Fibroblast of skin of scalp (primary cell): ENCODE results near the gene CLEC10A. TPM values are rescaled to one million over a fixed set of nuclear protein-coding genes. Genes with fewer than 3 reads are reported as not detected.
"Not testable (repeated sequence)": the region's sequence is repeated elsewhere in the genome, so short reads cannot be mapped to it uniquely, and the experiment has no call there.

Experiments
- DNase-seq: peaks from one replicate; pipeline ENCODE4 v3.0.0-alpha.2; 2013
- polyA plus RNA-seq, 2 experiments: library from polyadenylated mRNA; unstranded; fragments of 120-200 nt; gene quantifications; one replicate each; pipeline ENCODE4 v1.2.1, GENCODE V29; 2013; ENCODE audit not compliant: insufficient read length in 2 of 2

Gene CLEC10A, protein sequence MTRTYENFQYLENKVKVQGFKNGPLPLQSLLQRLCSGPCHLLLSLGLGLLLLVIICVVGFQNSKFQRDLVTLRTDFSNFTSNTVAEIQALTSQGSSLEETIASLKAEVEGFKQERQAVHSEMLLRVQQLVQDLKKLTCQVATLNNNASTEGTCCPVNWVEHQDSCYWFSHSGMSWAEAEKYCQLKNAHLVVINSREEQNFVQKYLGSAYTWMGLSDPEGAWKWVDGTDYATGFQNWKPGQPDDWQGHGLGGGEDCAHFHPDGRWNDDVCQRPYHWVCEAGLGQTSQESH
- polyA plus RNA-seq (2013, experiment 1 of 2; ENCODE audit: insufficient read length): not detected
- 0.25 TPM for polyA plus RNA-seq (2013, experiment 2 of 2; ENCODE audit: insufficient read length)

DNA sequence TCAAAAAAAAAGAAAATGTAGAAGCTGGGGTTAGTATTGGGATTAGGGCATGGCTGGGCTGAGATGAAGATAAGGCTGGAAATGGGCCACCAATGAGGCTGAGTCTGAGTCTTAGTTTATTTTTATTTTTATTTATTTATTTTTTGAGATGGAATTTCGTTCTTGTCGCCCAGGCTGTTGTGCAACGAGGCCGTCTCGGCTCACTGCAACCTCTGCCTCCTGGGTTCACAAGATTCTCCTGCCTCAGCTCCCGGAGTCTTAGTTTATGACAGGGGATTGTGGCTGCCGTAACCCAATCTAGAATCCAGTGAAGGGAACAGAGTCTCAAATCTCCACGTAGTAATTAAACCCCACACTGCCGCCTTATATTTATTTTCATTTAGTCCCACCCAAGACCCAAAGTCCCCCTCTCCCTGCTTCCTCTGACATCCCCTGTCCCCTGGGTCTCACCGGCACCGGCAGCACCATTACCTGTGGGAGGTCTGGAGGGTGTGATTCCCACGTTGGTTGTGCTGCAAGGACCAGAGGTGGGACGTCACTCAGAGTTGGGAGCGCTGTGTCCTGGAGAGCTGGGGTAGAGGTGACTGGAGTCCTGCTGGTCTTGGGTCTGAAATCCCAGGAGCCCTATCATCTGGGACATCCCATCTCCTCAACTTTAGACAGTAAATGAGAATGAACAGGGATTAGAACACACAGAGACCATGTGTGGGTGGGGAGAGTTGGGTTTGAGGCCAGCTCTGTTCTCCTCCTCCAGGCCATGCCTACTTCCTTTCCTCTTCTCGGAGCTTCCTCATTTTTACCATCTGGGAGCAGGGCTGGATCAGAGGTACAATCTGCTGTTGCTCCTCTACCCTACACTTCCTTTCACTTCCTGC is at the start of gene CLEC10A:
TSS of gene CLEC10A (minus strand) at position 671 of the 875 bp plus-strand sequence. CDS start 1,439 bp downstream, outside the sequence.
- no peak for DNase-seq

DNA sequence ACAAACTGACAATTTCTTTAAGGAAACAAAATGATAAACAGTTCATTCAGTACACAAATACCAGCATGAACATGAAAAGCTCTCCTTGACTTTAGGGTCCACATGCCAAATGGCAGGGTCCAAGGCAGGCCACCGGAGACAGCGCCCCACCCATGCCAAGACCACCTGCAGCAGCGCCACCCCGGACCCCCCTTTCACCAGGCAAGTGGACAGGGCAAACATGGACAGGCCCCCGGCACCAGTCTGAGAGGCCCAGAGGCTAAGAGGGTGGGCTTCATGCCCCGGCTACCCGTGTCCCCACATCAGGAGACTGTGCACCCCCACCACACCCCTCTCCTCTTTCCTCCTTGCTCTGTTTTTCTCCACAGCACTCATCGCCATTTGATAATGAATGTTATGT is 49.3 kb upstream of the CLEC10A start:
- no peak for DNase-seq

DNA sequence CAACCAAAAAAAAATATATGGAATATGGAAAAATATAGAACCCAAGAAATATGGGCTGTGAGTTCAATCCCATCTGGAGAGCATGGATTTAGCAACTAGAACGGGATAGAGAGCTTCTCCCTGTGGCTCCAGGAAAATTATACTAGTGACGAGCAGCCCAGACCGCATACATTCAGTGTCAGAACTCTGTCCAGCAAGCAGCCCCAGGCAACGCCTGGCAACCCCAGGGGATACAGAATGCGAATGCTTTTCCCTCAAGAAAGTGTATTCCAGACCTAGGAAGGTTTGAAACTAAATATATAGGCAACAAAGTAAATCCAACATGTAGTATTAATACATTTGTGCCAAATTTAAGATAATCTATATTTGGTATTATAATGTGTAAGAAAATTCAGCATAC is 48.1 kb upstream of the CLEC10A start:
- DNase-seq: no peak

DNA sequence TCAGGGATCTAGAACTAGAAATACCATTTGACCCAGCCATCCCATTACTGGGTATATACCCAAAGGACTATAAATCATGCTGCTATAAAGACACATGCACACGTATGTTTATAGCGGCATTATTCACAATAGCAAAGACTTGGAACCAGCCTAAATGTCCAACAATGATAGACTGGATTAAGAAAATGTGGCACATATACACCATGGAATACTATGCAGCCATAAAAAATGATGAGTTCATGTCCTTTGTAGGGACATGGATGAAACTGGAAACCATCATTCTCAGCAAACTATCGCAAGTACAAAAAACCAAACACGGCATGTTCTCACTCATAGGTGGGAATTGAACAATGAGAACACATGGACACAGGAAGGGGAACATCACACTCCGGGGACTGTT is 47.5 kb upstream of the CLEC10A start:
- not testable (repeated sequence) for DNase-seq

DNA sequence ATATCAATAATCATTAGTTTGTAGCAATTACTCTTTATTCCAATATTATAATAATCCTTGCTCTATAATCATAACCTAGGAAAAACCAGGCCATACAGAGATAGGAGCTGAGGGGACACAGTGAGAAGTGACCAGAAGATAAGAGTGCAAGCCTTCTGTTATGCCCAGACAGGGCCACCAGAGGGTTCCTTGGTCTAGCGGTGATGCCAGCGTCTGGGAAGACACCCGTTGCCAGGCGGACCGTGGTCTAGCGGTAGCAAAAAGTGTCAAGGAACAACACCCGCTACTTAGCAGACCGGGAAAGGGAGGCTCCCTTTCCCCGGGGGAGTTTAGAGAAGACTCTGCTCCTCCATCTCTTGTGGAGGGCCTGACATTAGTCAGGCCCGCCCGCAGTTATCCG is 46.3 kb upstream of the CLEC10A start:
- DNase-seq: not testable (repeated sequence)

DNA sequence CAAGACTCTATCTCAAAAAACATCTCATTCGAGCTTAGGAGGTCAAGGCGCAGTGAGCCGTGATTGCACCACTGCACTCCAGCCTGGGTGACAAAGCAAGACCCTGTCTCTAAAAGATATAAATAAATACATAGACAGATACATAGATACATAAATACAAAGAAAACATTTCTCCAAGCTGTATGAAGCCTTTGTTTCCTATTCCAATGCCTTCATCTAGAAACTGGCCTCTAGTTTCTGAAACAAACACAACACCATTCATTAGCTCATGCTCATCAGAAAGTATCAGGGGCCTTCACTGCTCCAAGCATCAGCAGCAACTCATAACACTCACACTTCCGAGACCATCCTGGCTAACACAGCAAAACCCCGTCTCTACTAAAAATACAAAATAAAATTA is 44.9 kb upstream of the CLEC10A start:
- no peak for DNase-seq

DNA sequence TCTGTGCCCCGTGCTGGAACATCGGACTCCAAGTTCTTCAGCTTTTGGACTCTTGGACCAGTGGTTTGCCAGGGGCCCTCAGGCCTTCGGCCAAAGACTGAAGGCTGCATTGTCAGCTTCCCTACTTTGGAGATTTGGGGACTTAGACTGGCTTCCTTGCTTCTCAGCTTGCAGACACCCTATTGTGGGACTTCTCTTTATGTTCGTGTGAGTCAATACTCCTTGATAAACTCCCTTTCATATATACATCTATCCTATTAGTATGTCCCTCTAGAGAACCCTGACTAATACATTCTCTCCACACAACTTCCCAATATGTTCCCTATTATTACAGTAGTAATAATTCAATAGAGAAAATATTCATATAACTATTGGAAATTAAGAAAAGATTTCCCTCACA is 43.8 kb upstream of the CLEC10A start:
- no peak for DNase-seq

DNA sequence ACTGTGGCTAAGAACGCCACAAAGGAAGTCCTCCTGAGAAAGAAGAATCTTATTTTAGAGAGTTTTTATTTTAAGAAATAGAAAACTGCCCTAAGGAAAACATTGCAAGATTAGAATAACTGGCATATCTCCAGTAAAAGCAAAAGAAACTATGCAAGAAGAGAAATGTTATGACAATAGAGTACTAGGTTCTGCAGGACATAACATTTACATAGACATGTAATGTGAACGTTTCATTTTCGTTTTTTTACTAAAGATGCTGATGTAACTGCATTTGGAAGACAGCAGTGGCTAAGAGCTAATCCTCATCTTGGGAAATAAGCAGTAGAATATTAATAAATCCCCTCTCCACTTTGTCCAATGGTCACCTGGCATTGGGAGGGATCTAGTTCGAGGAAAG is 42.3 kb upstream of the CLEC10A start:
- peak; percentile 39 for DNase-seq

DNA sequence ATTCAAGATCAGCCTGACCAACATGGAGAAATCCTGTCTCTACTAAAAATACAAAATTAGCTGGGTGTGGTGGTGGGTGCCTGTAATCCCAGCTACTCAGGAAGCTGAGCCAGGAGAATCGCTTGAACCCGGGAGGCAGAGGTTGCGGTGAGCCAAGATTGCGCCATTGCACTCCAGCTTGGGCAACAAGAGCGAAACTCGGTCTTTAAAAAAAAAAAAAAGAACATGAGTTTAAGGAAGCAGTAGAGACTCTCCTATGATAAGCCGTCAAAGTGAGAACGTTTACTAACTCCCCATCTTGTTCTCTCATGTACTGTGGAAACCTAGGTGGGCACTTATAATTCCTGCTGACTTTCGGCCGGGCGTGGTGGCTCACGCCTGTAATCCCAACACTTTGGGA is 40.6 kb upstream of the CLEC10A start:
- DNase-seq: not testable (repeated sequence)

DNA sequence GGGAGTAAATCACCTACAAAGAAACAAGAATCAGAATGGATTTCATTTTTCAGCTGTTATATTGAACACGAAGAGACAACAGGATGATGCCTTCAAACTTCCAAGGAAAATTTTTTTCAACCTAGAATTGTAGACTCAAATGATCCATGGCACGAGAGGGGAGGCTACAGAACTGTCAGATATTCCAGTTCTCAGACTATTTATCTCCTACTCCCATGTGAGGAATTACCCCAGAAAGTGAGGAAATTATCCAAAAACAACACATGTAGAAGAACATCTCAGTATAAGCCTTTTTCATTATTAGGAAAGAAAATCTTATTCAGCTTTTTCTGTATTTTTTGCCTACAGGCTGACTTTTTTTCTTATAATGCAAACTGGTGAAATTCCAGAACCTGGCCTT is 40.1 kb upstream of the CLEC10A start:
- DNase-seq: no peak

DNA sequence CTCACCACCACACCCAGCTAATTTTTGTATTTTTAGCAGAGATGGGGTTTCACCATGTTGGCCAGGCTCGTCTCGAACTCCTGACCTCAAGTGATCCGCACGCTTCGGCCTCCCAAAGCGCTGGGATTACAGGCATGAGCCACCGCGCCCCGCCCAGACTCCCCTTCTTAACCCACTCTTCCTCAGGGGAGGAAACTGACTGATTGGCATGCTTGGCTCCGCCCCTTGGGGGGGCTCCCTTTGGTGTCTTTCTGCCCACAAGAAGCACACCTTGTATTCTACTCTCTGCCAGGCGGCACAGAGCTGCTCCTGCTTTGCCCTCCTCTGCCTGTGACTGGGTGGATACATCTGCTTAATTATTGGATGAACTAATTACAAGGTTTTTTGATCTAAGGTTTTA is 39.3 kb upstream of the CLEC10A start:
- DNase-seq: no peak

DNA sequence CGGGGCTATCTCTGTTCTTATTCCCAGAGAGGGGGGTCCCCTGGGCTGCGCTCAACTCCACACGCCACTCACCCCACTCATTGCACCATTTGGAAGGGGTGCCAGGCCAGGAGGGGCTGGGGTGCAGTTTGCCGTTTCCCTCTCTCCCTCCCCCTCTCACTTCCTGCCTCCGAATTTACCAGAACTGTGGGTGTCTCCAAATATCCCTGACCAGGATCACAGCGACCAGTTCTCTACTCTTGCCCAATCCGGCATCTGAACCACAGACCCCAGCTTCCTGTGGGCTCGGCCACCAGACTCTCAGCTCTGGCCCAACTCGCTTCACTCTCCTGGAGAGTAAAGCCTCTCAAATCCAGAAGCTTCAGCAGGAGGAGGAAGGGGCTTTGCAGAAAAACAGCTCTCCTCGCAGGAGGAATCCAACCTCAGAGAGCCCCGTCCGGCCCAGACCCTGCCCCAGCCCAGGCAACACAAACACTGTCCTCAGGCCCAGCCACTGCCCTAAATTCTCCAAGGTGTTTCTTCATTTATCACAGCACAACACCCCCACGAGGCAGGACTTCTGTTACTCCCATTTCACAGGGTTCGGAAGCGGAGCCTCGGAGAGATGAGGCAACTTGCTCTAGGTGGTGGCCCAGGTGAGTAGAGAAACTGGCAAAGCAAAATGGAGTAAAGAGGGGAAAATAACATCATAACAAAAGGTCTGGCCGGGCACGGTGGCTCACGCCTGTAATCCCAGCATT is 35.0 kb upstream of the CLEC10A start:
- no peak for DNase-seq

DNA sequence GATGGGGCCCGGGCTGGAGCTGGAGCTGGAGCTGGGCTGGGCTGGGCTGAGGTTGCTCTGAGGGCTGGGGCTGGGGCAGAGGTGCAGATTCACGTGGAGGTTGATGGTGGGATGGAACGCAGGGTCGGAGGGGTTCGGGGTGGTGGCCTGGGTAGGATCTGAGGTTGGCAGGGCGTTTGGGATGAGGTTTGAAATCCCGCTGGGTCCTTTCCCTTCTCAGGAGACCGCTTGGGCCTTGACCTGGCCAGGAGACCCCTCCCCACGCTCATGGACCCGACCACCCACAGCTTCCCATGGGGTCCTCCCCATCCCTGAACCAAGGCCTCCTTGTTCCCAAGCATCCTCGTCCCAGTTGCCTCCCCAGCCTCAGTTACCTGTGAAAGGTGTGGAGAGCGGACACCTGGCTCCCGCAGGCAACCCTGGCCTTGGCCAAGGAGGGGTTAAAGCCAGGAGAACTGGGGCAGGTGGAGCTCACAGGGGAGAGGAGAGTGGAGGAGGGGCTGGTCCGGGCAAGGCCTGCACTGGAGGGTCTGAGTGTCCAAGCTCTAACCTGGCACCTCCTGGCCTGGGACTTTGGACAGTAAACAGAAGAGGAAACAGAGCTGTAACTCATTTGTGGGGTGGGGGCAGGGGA is 34.3 kb upstream of the CLEC10A start, which contains the start of gene ASGR2:
TSS of gene ASGR2 (minus strand) at position 582 of the 634 bp plus-strand sequence. CDS start 582 bp downstream, outside the sequence.
- DNase-seq: no peak

DNA sequence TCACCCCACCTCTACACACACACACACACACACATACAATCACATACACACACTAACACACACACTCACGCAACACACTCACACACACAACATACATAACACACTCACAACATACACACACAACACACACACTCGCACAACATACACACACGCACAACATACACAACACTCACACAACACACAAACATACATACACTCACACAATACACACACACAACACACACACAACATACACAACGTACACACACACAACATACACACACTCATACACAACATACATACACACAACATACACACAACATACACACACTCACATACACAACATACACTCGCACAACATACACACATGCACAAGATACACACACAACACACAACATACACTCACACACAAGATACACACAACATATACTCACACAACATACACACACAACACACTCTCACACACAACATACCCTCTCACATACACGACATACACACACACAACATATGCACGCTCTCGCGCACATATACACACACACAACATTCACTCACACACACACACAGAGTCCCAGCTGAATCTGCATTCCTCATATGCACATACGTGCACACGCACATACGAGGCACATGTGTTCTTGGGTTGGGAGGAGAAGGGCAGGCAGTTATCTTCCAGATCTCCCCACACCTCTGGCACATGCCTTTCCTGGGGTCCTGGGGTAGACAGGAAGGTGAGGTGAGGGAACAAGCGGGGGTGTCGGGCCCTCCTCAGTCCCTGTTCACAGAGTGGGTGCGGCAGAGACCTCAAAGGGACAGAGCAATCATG is 33.4 kb upstream of the CLEC10A start:
- DNase-seq: no peak

DNA sequence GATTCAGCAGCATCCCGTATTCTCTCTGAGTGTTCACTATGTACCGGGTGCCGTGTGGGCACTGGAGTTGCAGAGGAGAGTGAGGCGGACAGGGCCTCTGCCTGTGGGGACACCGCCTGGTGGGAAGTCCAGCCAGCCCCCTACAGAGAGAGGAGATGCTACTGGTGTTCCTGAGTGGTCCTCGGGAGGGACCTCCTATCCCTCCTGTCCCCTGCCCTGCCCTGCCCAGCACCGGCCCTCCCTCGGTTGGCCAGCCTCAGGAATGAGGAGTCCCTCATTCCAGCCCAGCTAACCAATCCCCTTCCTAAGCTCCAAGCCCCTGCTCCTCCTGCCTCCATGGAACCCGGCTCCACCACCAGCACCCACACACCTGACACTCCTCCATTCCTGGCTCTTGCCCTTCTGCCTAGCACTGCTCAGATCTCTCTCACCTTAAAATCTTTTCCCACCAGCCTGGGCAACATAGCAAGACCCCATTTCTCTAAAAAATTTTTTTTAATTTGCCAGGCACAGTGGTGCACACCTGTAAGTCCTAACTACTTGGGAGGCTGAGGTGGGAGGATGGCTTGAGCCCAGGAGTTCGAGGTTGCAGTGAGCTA is 32.6 kb upstream of the CLEC10A start:
- no peak for DNase-seq

DNA sequence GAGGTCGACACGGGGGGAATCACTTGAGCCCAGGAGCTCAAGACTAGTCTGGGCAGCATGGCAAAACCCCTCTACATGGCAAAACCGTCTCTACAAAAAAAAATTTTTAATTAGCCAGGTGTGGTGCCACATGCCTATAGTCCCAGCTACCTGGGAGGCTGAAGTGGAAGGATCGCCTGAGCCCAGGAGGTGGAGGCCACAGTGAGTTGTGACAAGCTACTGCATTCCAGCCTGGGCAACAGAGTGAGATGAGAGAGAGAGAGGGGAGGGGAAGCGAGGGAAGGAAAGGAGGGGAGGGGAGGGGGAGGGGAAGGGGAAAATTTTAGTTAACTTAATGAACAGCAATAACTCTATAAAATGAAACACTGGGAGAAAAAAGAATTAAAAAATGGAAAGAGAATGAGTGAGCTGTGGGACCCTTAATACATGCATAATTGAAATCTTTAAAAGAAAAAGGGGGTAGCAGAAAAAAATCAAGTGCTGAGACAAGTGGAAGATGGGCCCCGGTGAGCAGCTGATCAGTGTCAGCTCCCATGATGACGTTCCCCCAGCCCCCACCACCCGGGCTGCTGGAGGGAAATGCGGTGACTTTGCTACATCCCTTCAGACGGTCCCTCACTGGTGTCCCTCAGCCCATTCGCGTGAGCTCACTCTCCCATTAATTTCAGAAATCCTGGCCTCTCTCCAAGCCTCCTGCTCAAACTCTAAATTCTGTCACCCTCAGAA is 31.9 kb upstream of the CLEC10A start:
- no peak for DNase-seq

DNA sequence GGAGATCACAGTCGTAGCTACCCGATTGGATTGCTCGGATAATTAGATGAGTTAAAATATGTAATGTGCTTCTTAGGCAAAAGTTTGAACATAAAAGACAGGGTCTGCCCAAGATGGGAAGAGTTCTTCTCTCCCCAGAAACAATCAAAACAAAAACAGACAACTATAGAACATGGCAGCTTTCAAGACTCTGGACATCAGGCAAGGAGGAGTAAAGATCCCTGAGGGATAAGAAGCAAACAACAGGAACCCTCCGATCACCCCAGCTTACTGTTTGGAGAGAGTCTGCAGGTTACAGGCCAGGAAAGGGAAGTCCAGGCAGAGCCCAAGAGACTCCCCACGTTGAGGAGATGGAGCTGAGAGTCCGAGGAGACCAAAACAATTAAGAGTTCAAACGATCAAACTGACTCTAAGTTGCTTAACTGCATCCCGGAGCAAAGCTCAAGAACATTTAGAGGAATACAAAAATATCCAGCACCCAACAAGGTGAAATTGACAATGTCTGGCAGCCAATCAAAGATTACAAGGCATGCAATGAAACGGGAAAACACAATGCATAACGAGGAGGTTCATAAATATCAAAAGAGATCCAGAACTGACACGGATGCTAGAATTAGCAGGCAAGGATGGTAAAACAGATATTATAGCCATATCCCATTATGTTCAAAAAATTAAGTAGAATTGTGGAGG is 30.7 kb upstream of the CLEC10A start:
- DNase-seq: no peak

DNA sequence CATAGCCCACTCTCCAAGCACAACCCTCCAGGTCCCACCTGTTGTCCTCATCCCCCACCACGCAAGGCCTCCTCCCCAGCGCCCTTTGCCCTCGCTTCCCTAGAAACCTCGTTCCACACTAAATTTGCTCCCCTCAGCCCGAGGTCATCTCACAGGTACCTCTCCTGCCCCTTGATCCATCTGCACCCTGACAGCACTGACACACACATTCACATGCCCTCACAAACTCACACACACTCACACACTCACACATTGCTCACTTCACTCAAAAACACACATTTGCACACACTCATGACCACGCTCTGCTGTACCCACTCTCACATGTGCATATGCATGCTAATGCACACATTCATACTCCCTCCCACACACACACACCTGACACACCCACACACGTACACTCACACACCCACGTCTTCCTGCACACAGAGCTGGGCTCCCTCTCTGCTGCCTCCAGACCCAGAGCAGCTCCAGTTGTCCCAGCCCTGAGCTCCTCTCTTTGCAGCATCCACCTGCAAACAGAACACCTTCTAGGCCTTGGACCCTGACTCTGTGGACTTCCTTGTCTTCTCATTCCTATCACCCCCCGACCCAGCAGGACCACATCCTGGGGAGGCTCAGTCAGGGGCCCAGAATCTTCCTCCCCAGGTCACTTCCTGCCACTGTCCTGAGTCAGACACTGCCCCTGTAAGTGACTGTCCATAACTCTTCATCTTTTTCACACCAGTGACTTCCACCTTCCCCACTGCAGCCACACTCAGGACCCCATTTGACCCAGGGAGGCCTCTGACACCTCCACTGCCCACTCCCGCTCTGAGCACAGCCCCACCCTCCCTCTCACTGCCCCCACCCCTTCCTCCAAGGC is 29.6 kb upstream of the CLEC10A start:
- DNase-seq: no peak

DNA sequence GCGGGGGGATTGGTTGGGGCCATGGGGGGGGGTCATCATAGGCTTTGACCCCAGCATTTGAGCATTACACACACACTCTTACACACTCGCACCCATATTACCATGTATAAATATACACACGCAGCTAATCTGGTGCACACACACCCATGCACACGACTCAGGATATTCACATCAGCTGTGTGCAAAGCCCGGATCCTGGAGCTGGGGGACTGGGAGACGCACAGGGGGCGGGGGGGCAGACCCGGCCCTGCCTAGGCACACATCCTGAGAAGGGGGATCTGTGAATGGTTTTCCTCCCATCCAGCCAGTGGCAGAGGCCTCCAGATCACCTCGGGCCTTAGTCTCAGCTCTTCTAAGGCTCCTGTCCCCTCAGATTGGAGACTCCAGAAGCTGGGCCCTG is 28.9 kb upstream of the CLEC10A start:
- DNase-seq: no peak
